Loucy (cell line): ENCODE measurements around the gene LRRC59.

Source experiments
- H2AFZ ChIP-seq: fragments of 200-600 bp; sonication (generic); 2 replicates; pipeline ENCODE4 v1.6.0; 2016; ENCODE audit warnings: antibody characterized with exemption, mild to moderate bottlenecking, low read length, moderate library complexity
- H3F3A ChIP-seq: fragments of 200-600 bp; 2 replicates; pipeline ENCODE4 v1.6.0; 2016; ENCODE audit warnings: antibody characterized with exemption, low read depth, mild to moderate bottlenecking
- H3K27me3 ChIP-seq: fragments of 200-600 bp; sonication (generic); 2 replicates; pipeline ENCODE4 v1.6.1; 2014; ENCODE audit warnings: low read length, mild to moderate bottlenecking; ENCODE audit not compliant: insufficient read depth, poor library complexity, severe bottlenecking
- H3K36me3 ChIP-seq: fragments of 200-600 bp; sonication (generic); 2 replicates; pipeline ENCODE4 v1.6.1; 2016; ENCODE audit warnings: low read length; ENCODE audit not compliant: insufficient read depth
- H3K4me1 ChIP-seq: fragments of 200-600 bp; sonication (generic); 2 replicates; pipeline ENCODE4 v1.5.1; 2014; ENCODE audit warnings: low read length, mild to moderate bottlenecking; ENCODE audit not compliant: insufficient read depth, poor library complexity, severe bottlenecking
- H3K4me2 ChIP-seq: fragments of 200-600 bp; sonication (generic); 2 replicates; pipeline ENCODE4 v1.6.0; 2014; ENCODE audit warnings: antibody characterized with exemption, low read length, low read depth, mild to moderate bottlenecking; ENCODE audit not compliant: poor library complexity, severe bottlenecking
- H3K4me3 ChIP-seq: fragments of 200-600 bp; sonication (generic); 2 replicates; pipeline ENCODE4 v1.5.1; 2014; ENCODE audit warnings: low read length, mild to moderate bottlenecking, mixed read lengths; ENCODE audit not compliant: poor library complexity, severe bottlenecking
- H3K79me2 ChIP-seq: fragments of 200-600 bp; sonication (generic); 2 replicates; pipeline ENCODE4 v1.6.1; 2014; ENCODE audit warnings: low read length; ENCODE audit not compliant: insufficient read depth
- H3K9ac ChIP-seq: fragments of 200-600 bp; sonication (generic); 2 replicates; pipeline ENCODE4 v1.6.0; 2014; ENCODE audit warnings: mild to moderate bottlenecking, low read depth, low read length, moderate library complexity; ENCODE audit not compliant: poor library complexity, severe bottlenecking
- H3K9me2 ChIP-seq: fragments of 200-600 bp; sonication (generic); replicated peaks from 2 replicates; pipeline ENCODE4 v1.6.1; 2016; ENCODE audit warnings: low read depth, low read length, mixed read lengths
- H3K9me3 ChIP-seq: fragments of 200-600 bp; sonication (generic); 2 replicates; pipeline ENCODE4 v1.6.1; 2014; ENCODE audit warnings: mild to moderate bottlenecking, antibody characterized with exemption, low read length, low read depth; ENCODE audit not compliant: insufficient read depth
- H4K20me1 ChIP-seq: fragments of 200-600 bp; sonication (generic); 2 replicates; pipeline ENCODE4 v1.6.0; 2014; ENCODE audit warnings: antibody characterized with exemption, low read length, mild to moderate bottlenecking; ENCODE audit not compliant: insufficient read depth, poor library complexity, severe bottlenecking
- CTCF ChIP-seq: fragments of 200-600 bp; sonication (generic); conservative IDR thresholded peaks from 2 replicates; pipeline ENCODE4 v1.5.1; 2014; ENCODE audit warnings: mild to moderate bottlenecking, antibody characterized with exemption, low read length
- EZH2phosphoT487 ChIP-seq: fragments of 200-600 bp; IDR thresholded peaks from 2 replicates; pipeline ENCODE4 v1.6.1; 2018; ENCODE audit warnings: antibody characterized with exemption, mild to moderate bottlenecking, moderate library complexity, borderline replicate concordance

Gene LRRC59

DNA sequence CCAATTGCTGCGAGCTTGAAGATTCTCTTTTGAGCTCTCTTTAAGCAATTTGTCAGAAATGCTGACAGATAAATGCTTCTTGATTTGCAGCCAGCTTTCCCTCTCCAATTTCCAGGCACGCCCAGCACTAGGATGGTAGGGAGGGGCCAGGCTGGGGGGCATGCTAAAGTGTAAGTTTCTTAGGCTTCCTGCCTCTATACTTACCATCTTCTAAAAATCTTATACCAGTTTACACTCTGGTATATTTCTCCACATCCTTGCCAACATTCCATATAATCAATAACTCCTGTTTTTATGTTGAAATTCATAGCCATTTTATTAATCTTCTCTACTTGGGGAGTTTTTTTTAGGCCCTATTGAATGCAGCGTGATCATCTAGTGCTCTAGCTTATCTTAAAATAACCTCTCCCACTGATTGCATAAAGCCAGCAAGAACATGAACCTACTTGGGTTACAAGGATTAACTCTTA lies 46.2 kb upstream of the LRRC59 start:
- H3F3A ChIP-seq: no peaks in the 10 kb centered on the region
- no peaks in the 10 kb centered on the region for H4K20me1 ChIP-seq
- no peaks in the 10 kb centered on the region for H3K9me3 ChIP-seq
- no peak overlapping the region for H2AFZ ChIP-seq
- H3K36me3 ChIP-seq: no peaks in the 10 kb centered on the region
- no peak for TF ChIP-seq CTCF
- no peak for TF ChIP-seq EZH2phosphoT487
- H3K4me2 ChIP-seq: no peak overlapping the region
- no peak overlapping the region for H3K4me3 ChIP-seq
- no peak overlapping the region for H3K9ac ChIP-seq
- H3K79me2 ChIP-seq: no peaks in the 10 kb centered on the region
- peaks cover 8% of the 10 kb centered on the region for H3K4me1 ChIP-seq
- no peaks in the 10 kb centered on the region for H3K27me3 ChIP-seq
- no peaks in the 10 kb centered on the region for H3K9me2 ChIP-seq

- H3F3A ChIP-seq: no peaks in the 10 kb centered on the region
- no peak overlapping the region for H2AFZ ChIP-seq
- no peaks in the 10 kb centered on the region for H3K36me3 ChIP-seq
- peaks cover 8% of the 10 kb centered on the region for H3K4me1 ChIP-seq
- H3K9me3 ChIP-seq: no peaks in the 10 kb centered on the region
- H3K79me2 ChIP-seq: no peaks in the 10 kb centered on the region
- no peaks in the 10 kb centered on the region for H3K27me3 ChIP-seq
- H3K4me2 ChIP-seq: no peak overlapping the region
- H3K9me2 ChIP-seq: no peaks in the 10 kb centered on the region
- H3K4me3 ChIP-seq: no peak overlapping the region
- no peak overlapping the region for H3K9ac ChIP-seq
- no peaks in the 10 kb centered on the region for H4K20me1 ChIP-seq
- TF ChIP-seq EZH2phosphoT487 (no peak), CTCF (no peak)
Observed at GRCh38 chr17:50440838-50441829, 43.8 kb upstream of the LRRC59 start.

DNA sequence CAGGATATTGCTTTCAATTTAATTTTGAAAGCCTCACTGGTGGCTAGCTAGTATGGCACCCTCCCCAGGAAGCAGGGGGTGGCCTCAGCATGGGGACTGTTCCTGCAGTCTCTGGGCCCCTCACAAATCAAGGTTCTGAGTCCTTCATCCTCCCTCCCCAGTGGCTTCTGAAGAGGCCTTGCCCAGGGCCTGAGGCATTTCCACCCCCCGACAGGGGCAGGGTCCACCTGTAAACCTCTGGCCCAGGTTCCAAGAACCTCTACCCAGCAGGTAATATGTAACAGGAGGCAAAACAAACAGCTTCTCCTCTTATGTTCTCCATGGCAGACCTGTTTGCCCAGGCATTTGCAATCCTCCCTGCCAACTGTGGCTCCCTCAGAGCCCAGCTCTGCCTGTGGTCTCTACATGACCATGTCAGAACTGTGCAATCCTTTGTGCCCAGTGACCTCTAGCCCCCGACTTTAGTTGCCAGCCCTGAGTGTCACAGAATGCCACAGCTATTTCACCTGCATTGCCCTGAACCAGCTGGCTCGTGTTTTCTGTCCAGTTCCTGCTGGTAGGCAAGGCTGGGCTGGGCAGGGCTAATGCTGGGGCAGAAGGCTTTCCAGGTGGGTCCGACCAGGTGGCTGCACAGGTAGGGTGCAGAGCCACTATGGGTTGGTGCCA lies 43.0 kb upstream of the LRRC59 start:
- Histone ChIP-seq H2AFZ (no peak overlapping the region), H4K20me1 (no peaks in the 10 kb centered on the region), H3K4me2 (no peak overlapping the region), H3K27me3 (no peaks in the 10 kb centered on the region), H3K9me2 (no peaks in the 10 kb centered on the region), H3K79me2 (no peaks in the 10 kb centered on the region), H3K4me3 (no peak overlapping the region), H3K4me1 (peaks cover 8% of the 10 kb centered on the region), H3K36me3 (no peaks in the 10 kb centered on the region), H3K9me3 (no peaks in the 10 kb centered on the region), H3K9ac (no peak overlapping the region), H3F3A (no peaks in the 10 kb centered on the region)
- no peak for TF ChIP-seq EZH2phosphoT487
- TF ChIP-seq CTCF: no peak
